BLaER1 treated with 17β-estradiol and CSF1 and Interleukin-3, amounts not matched to agents 10 nM and 100 nM (cell line): ENCODE measurements around the gene ESCO1.
"Not testable (repeated sequence)": the region's sequence is repeated elsewhere in the genome, so short reads cannot be mapped to it uniquely, and the experiment has no call there.

Experiments
- H3K27ac ChIP-seq, 11 experiments: shearing (Covaris generic); formaldehyde crosslinking; 2 replicates each; pipeline ENCODE4 v1.8.1; 2022
- H3K27me3 ChIP-seq, 11 experiments: shearing (Covaris generic); formaldehyde crosslinking; 2 replicates each; pipeline ENCODE4 v1.8.1; 2022
- H3K36me3 ChIP-seq, 11 experiments: shearing (Covaris generic); formaldehyde crosslinking; 2 replicates each; pipeline ENCODE4 v1.8.1; 2022
- H3K4me1 ChIP-seq, 10 experiments: shearing (Covaris generic); formaldehyde crosslinking; 2 replicates each; pipeline ENCODE4 v1.8.1; 2022
- H3K4me2 ChIP-seq, 11 experiments: shearing (Covaris generic); formaldehyde crosslinking; 2 replicates each; pipeline ENCODE4 v1.8.1; 2022
- H3K4me3 ChIP-seq, 10 experiments: shearing (Covaris generic); formaldehyde crosslinking; 2 replicates each; pipeline ENCODE4 v1.8.1; 2022
- H3K9ac ChIP-seq, 11 experiments: shearing (Covaris generic); formaldehyde crosslinking; 2 replicates each; pipeline ENCODE4 v1.8.1; 2022
- H3K9me3 ChIP-seq, 11 experiments: shearing (Covaris generic); formaldehyde crosslinking; replicated peaks in 1 of 11; 2 replicates each; pipeline ENCODE4 v1.8.1; 2022
- H4K20me1 ChIP-seq, 11 experiments: shearing (Covaris generic); formaldehyde crosslinking; 2 replicates each; pipeline ENCODE4 v1.8.1; 2022
- Cebpa-rat ChIP-seq, 11 experiments: shearing (Covaris generic); IDR thresholded peaks; 2 replicates each; pipeline ENCODE4 v1.8.1; 2022

The ESCO1 gene

GRCh38 chr18:21612125-21613039, 11.9 kb upstream of the ESCO1 start, which contains the start of gene SNRPD1:
Gene SNRPD1 (plus strand): TSS chr18:21612314. CDS start chr18:21612430, 116 bp downstream.
- no peak for TF ChIP-seq Cebpa-rat (IDR thresholded peaks at IDR 0.05)
- H3K4me3 ChIP-seq = peak within 1 kb of the TSS; percentile 68 to 85 (median 78)
- peak within 1 kb of the TSS; percentile 84 to 99 (median 97) for H3K27ac ChIP-seq
- peaks cover 14 to 24% (median 19%) of the 10 kb centered on the region in 10 experiments for H3K4me1 ChIP-seq
- no peaks in the 10 kb centered on the region for H3K27me3 ChIP-seq
- peak within 1 kb of the TSS; percentile 86 to 99 (median 95) for H3K9ac ChIP-seq
- peaks cover 0 to 44% (median 19%) of the 10 kb centered on the region in 11 experiments; a peak in 14 of 22 replicates for H3K9me3 ChIP-seq
- peaks cover 12 to 43% (median 37%) of the 10 kb centered on the region in 11 experiments for H3K36me3 ChIP-seq
- H3K4me2 ChIP-seq = peak within 1 kb of the TSS; percentile 70 to 94 (median 88)
- peaks cover 6 to 45% (median 32%) of the 10 kb centered on the region in 11 experiments; a peak in 21 of 22 replicates for H4K20me1 ChIP-seq

DNA sequence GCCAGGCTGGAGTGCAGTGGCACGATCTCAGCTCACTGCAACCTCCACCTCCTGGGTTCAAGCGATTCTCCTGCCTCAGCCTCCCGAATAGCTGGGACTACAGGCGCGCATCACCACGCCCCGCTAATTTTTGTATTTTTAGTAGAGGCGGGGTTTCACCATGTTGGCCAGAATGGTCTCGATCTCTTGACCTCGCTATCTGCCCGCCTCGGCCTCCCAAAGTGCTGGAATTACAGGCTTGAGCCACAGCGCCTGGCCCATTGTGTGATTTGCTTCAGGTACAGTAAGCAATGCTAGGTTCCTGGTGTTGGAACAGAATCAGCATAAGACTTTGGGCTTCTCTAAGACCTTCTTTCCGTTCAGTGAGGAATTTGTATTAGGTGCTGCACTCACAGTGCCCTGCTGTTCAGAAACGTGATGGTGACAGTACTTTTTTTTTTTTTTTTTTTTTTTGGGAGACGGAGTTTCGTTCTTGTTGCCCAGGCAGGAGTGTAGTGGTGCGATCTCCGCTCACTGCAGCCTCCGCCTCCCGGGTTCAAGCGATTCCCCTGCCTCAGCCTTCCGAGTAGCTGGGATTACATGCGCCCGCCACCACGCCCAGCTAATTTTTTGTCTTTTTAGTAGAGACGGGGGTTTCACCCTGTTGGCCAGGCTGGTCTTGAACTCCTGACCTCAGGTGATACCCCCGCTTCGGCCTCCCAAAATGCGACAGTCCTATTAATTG, 11.1 kb upstream of the ESCO1 start:
- Histone ChIP-seq H3K36me3 (peaks cover 4 to 35% (median 29%) of the 10 kb centered on the region in 11 experiments; a peak in 21 of 22 replicates), H3K9ac (peak overlapping the region; percentile 86 to 99 (median 95); a peak in 21 of 22 replicates), H3K9me3 (peaks cover 0 to 38% (median 19%) of the 10 kb centered on the region in 11 experiments; a peak in 14 of 22 replicates), H4K20me1 (peaks cover 0 to 36% (median 24%) of the 10 kb centered on the region in 11 experiments; a peak in 19 of 22 replicates), H3K27ac (peak overlapping the region; percentile 84 to 99 (median 97); a peak in 21 of 22 replicates), H3K4me1 (peaks cover 14 to 24% (median 19%) of the 10 kb centered on the region in 10 experiments), H3K4me2 (peak overlapping the region; percentile 30 to 94 (median 51); a peak in 18 of 22 replicates), H3K4me3 (peak overlapping the region; percentile 68 to 85 (median 78))
- H3K27me3 ChIP-seq = not testable (repeated sequence)

DNA sequence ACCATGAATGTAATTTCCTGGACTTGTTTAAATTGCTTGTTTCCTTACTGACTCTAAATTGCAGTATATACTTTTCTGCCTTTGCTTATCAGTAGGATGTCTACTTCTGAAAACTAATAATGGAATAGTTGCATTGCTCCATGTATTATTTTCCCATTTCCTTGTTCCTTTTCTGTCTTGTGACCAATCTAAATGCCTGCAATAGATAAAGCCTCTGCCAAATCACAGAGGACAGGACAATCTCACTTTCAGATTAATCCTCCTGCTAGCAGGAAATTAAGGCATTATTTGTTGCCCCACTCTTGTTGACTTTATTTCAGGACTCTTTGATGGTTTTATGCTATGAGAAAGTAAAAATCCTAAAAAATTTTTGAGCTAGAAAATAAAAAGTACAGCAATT, 4.7 kb upstream of the ESCO1 start:
- TF ChIP-seq Cebpa-rat (IDR thresholded peaks at IDR 0.05) = no peak
- Histone ChIP-seq H3K9ac (no peak overlapping the region), H3K27ac (no peak overlapping the region), H3K4me2 (peak overlapping the region in 2 of 11 experiments; percentile 23 to 33; a peak in 1 of 22 replicates), H4K20me1 (no peaks in the 10 kb centered on the region), H3K4me1 (peaks cover 6 to 35% (median 16%) of the 10 kb centered on the region in 10 experiments; a peak in 13 of 20 replicates), H3K36me3 (no peaks in the 10 kb centered on the region), H3K27me3 (no peaks in the 10 kb centered on the region), H3K9me3 (no peaks in the 10 kb centered on the region), H3K4me3 (no peak overlapping the region)

DNA sequence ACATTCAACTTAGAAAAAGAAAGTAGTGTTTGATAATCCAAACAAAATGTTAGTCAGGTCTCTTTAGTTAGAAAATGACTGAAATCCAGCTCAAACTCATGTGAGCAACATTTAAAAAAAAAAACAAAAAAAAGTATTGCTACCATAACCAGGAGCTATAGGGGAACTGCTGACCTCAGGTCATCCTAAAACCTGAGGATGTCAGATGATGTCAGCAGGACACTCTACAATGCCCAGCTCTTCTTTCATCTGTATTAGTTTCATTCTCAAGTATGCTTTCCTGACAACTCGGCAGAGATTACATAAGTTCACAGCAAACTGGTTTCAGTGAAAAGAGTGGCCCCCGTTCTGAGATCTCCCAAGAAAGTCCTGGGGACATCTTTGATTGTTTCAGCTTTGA, 4.2 kb upstream of the ESCO1 start:
- Histone ChIP-seq H3K9me3 (no peaks in the 10 kb centered on the region), H3K4me1 (peaks cover 6 to 35% (median 16%) of the 10 kb centered on the region in 10 experiments; a peak in 13 of 20 replicates), H3K4me2 (no peak overlapping the region), H4K20me1 (peaks cover 0 to 3% (median 0%) of the 10 kb centered on the region in 11 experiments; a peak in 2 of 22 replicates), H3K36me3 (no peaks in the 10 kb centered on the region), H3K9ac (no peak overlapping the region), H3K27ac (no peak overlapping the region), H3K4me3 (no peak overlapping the region), H3K27me3 (no peaks in the 10 kb centered on the region)
- TF ChIP-seq Cebpa-rat (IDR thresholded peaks at IDR 0.05) = no peak

- H4K20me1 ChIP-seq = peaks cover 4 to 25% (median 14%) of the 10 kb centered on the region in 11 experiments; a peak in 11 of 22 replicates
- H3K4me3 ChIP-seq = no peak overlapping the region
- peak overlapping the region in 8 of 11 experiments; percentile 4 to 95 (median 57); a peak in 13 of 22 replicates for H3K4me2 ChIP-seq
- TF ChIP-seq Cebpa-rat (IDR thresholded peaks at IDR 0.05) = no peak
- no peaks in the 10 kb centered on the region for H3K27me3 ChIP-seq
- no peaks in the 10 kb centered on the region for H3K9me3 ChIP-seq
- peak overlapping the region in 4 of 11 experiments; percentile 12 to 96 (median 40); a peak in 5 of 22 replicates for H3K27ac ChIP-seq
- H3K36me3 ChIP-seq = no peaks in the 10 kb centered on the region
- H3K4me1 ChIP-seq = peaks cover 27 to 53% (median 36%) of the 10 kb centered on the region in 10 experiments
- peak overlapping the region in 2 of 11 experiments; percentile 6 to 10; a peak in 1 of 22 replicates for H3K9ac ChIP-seq
Measured at GRCh38 chr18:21602299-21602587, 1.7 kb upstream of the ESCO1 start.

- Histone ChIP-seq H3K9ac (peak overlapping the region; percentile 79 to 97 (median 87)), H3K9me3 (peaks cover 0 to 12% (median 9%) of the 10 kb centered on the region in 11 experiments; a peak in 15 of 22 replicates), H3K4me1 (peaks cover 29 to 53% (median 40%) of the 10 kb centered on the region in 10 experiments), H3K27ac (peak overlapping the region; percentile 78 to 97 (median 91)), H4K20me1 (peaks cover 4 to 37% (median 27%) of the 10 kb centered on the region in 11 experiments; a peak in 13 of 22 replicates), H3K27me3 (no peaks in the 10 kb centered on the region), H3K4me2 (peak overlapping the region; percentile 77 to 97 (median 92)), H3K4me3 (peak overlapping the region; percentile 86 to 98 (median 92)), H3K36me3 (peaks cover 5 to 17% (median 13%) of the 10 kb centered on the region in 11 experiments; a peak in 15 of 22 replicates)
- no peak for TF ChIP-seq Cebpa-rat (IDR thresholded peaks at IDR 0.05)
Measured at GRCh38 chr18:21599585-21600525, 649 bp downstream of the ESCO1 start.

DNA sequence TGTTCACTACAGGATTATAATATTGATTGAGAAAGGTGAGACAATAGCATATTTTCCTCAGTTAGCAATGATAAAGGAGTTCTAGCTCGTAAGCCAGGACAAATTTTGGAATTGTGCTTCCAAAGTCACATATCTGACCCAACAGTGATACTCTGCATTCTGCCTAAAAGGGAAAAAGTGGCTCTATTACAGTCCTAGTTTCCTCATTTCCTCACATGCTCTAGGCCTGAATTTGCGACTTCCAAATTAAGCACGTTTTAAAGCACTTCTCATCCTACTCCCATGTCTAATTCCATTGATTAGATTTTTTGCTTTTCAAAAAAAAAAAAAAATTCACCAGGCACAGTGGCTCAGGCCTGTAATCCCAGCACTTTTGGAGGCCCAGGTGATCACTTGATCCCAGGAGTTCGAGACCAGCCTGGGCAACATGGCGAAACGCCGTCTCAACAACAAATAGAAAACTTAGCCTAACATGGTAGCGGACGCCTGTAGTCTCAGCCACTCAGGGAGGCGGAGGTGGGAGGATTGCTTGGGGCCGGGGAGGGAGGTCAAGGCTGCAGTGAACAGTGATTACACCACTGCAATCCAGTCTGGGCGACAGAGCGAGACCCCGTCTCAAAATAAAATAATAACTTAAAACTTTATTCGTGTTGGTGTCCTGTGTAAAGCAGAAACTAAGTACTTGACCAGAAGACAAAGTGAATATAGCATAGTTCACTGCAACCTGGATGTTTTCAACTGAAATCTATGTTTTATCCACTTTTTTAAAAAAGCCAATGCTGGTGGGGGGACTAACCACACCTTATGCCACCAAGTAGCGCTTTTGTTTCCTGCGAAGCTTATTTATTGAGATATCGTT, 1.5 kb downstream of the ESCO1 start:
- Histone ChIP-seq H3K4me2 (peak overlapping the region; percentile 77 to 97 (median 92)), H3K9ac (peak overlapping the region; percentile 79 to 97 (median 87)), H3K27ac (peak overlapping the region; percentile 78 to 97 (median 91); a peak in 21 of 22 replicates), H3K4me1 (peaks cover 29 to 52% (median 40%) of the 10 kb centered on the region in 10 experiments), H3K4me3 (peak overlapping the region; percentile 86 to 98 (median 92)), H3K36me3 (peaks cover 13 to 26% (median 21%) of the 10 kb centered on the region in 11 experiments; a peak in 21 of 22 replicates), H3K9me3 (peaks cover 2 to 21% (median 18%) of the 10 kb centered on the region in 11 experiments; a peak in 20 of 22 replicates), H3K27me3 (no peaks in the 10 kb centered on the region), H4K20me1 (peaks cover 4 to 37% (median 27%) of the 10 kb centered on the region in 11 experiments; a peak in 13 of 22 replicates)
- no peak for TF ChIP-seq Cebpa-rat (IDR thresholded peaks at IDR 0.05)
